NCI-H146 treated with DMSO at 0.1 percent for 48 hours (cell line): ENCODE results near the gene UBXN10.

Experiments used
- DNase-seq: peaks from one replicate; lab custom pipeline; 2025; ENCODE audit not compliant: unreplicated experiment; lab: John Stamatoyannopoulos, UW

UBXN10 gene

DNA sequence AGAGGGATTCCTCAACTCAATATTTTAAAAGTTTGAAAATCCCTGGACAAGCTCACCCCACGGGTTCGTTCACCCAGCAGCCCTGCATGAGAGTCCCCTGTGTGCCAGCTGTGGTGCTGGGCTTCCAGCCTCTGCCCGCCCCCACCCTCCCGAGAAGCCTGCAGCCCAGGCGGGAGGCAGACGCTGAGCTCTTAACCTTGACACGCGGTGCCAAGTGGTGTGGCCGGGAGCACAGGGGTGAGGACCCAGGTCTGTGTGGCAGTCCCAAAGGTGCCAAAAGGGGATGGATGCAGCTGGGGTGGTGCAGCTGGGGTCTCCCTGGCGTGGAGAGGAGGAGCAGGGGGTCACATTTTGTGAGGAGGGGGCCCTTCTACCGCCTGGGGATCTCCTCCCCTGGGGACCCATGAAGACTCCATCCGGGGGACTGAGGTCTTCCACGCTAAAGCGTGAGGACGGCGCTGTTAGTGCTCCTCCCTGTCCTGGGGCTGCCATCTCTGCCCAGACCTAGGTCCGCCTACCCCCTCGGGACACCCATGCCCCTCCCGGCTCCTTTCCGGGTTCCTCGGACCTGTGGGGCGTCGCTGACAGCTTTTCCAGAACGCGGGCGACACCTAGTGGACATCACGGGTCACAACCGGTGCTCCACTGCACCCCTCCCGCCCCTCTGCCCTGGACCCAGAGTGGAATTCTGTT, 33.8 kb upstream of the UBXN10 start:
- DNase-seq: no peak

DNA sequence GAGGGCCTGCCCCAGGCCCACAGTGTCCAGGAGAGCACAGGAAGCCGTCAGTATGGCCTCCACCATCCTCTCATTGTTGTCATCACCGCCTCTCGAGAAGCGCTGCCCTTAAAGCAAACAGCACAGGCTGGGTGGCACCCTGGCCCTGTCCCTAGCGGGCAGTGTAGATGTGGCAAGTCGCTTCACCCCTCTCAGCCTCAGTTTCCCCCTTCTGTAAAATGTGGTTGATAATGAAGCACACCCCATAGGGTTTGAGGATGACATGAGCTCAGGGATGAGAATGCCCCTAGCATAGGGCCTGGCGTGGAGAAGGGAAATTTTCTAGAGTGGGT, 33.3 kb upstream of the UBXN10 start:
- no peak for DNase-seq

DNA sequence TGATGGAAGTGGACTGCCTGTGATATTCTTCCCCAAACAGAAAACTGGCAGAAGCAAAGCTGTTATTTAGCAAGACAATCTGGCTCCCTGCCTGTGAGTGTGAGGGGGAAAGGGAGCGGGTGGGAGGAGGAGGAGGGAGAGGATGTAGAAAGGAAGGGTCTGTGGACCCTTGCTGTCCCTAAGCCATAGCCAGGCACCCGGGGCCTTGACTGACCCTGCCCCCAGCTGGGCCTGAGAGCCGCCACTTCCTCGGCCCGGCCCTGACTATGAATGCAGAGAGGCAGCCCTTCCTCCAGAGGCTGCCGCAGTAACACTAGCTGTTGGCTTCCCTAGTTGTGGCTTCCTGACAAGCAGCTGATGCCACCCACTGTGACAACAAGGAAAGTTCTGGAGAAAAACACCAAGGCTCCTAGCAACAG, 32.9 kb upstream of the UBXN10 start:
- DNase-seq: no peak

DNA sequence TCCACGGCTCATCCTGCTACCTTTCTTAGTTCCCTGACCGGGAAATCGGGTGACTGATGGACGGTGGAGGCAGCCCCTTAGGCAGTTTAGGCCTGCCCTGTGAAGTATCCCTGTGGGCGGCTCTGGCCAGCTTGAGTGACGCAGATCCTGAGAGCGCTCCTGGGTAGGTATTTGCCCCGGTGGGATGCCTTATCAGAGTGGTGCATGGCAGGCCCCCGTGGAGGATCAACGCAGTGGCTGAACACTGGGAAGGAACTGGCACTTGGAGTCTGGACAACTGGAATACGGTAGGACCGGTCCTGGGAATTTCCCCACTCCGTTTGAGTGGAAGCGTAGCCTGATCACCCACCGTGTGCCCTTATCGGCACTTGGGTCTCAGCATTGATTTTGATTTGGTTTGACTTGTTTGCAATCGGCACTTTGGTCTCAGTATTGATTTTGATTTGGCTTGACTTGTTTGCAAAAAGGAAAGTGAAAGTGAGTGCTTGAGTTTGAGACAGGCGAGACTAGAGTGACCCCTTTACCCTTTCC, 31.5 kb upstream of the UBXN10 start:
- no peak for DNase-seq

DNA sequence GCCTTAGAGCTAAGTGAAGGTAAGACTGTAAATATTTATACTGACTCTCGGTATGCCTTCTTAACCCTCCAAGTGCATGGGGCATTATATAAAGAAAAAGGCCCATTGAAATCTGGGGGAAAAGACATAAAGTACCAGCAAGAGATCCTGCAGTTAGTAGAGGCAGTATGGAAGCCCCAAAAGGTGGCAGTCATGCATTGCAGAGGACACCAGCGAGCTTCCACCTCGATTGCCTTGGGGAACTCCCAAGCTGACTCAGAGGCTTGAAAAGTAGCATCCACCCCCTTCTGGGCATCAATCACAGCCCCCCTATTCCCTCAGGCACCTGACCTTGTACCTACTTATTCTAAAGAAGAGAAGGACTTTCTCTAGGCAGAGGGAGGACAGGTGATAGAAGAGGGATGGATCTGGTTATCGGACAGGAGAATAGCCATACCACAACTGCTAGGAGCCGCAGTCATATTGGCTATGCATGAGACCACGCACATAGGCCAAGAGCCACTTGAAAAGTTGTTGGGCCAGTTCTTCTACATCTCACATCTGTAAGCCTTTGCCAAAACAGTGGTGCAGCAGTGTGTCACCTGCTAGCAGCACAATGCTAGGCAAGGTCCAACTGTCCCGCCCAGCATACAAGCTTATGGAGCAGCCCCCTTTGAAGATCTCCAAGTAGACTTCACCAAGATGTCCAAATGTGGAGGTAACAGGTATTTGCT, 27.4 kb upstream of the UBXN10 start:
- no peak for DNase-seq

DNA sequence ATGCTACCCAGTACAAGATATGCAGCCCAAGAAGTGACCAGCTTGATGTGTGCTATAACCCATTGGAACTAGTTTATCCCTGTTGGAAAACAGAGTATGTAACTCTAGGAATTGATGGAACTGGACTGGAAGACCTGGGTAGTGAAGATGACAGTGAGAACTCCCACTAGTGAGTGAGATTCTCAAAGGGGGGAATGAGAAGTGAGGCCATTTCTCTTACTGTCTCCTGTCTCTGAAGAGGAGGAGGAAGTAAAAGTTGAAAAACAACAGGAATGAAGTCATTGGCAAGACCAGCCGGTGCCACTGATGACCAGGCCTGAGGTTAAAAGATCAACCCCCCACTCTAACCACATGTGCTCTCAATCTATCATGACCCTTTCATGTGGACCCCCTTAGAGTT, 25.9 kb upstream of the UBXN10 start:
- no peak for DNase-seq

DNA sequence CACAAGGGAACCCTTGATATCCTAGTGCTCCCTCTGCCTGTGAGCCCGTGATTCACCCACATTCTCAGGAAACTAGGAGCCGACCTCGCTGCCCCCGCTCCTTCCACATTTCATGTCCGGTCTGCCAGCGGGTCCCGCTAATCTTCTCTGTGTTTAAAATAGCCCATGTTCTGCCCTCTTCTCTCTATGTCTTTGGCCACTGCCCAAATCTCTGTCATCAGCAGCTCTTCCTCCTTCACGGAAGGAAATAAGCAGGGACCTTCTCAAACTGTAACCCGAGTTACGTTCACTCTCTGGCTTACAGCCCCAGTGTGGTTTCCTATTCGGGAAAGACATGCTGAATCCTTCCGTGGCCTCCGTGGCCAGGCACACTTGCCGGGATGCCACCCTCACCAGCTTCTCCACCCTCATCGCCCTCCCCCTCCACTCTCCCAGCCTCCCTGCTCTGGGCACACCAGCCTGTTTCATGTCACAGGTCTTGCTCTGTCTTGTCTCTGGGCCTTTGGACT, 21.1 kb upstream of the UBXN10 start:
- no peak for DNase-seq

DNA sequence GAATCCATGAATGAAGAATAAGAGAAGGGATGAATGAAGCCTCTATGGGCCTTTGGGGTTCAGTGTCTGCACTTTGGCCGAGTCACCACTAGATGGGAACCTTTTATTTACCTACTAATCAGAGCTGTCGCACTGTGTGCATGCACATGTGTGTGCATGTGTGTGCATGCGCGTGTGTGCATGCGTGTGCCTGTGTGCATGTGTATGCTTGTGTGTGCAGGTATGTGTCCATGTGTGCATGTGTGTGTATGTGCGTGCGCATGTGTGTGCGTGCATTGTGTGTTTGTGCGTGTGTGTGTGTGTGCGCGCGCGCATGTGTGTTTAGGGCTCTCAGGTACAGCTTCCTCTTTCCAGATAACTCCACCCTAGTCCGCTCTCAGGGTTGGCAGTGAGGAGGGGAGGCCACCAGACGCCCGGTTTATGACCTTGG, 20.4 kb upstream of the UBXN10 start:
- DNase-seq: no peak

DNA sequence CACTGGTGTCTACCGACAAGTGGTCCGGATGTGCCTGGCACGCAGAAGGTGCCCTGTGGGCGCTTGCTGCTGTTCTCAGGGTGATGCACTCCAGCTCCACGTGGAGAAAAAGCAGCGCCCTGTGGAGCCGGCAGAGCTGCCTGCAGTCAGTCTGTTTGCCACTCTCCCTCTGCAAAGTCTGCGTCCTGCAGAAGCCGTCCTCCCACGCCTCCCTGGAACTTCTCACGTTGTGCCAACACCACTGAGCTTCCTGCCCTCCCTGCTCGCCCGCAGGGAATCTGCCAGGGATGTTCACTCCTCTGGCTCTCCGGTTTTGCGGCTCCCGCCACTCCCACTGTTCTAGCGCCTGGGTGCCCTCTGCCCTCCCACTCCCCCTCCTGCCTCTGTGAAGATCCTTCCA, 19.8 kb upstream of the UBXN10 start:
- no peak for DNase-seq

DNA sequence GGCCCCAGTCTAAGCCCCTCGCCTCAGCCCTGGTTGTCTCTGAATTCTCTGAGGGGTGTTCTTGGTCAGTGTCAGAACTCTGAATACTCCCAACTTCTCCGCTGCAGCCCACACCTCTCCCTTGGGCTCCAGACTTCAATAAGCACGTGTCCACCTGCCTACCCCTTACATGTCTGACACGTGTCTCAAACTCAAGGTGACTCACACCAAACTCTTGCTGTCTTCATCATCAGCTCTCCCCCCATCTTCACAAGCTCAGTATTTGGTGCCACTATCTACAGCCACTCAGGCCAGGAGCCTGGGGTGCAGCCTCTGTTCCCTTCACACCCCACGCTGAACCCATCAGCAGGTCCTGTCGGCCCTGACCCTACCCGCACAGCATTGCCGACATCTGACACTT, 18.8 kb upstream of the UBXN10 start:
- DNase-seq: no peak

DNA sequence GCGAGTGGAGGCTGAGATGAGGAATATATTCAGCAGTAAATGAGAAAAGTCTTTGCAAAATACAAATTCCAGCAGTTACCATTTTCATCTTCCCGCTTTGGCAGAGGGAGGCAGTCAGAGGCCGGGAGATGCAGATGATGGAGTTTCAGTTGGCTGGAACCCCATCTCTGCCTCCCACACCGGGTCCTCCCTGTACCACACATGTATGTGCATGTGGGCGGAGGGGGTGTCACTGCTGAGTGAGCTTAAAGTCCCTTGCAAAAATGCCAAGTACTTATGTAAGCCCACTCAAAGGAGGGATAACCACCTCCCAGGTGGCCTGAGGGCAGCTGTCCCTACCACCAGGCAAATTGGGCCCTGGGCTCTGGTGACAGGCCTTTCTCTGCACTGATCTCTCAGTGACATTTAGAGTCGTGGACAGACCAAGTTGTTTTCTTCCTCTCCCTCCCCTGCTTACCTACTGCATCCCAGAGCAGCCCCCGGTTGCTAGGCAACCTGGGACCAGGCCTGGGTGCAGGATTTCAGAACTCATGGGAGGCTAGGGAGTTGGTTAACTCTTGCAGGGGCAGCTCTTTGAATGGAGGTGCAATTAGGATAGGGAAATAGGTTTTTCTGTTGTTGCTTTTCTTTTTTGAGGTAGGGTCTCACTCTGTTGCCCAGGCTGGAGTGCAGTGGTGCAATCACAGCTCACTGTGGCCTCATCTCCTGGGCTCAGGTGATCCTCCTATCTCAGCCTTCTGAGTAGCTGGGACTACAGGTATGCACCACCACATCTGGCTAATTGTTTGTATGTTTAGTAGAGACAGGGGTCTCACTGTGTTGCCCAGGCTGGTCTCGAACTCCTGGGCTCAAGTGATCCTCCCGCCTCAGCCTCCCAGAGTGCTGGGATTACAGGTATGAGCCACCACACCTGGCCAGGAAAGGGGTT, 17.1 kb upstream of the UBXN10 start:
- DNase-seq: no peak

DNA sequence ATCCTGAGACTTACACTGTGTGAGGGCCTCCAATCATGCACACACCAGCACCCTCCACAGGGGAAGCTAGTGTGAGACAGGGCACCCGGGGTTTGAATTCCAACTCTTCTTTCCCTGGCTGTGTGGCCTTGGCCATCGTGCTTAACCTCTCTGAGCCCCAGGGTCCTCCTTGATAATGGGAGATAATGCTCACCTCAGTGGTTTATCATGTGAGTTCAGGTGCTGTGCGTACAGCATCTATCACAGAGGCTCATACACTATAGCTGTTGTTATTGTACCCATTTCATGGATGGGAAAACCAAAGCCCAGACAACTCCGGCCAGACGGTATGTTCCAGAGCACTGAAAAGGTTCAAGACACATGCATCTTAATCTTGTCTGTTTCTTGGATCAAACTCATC, 16.0 kb upstream of the UBXN10 start:
- DNase-seq: no peak

DNA sequence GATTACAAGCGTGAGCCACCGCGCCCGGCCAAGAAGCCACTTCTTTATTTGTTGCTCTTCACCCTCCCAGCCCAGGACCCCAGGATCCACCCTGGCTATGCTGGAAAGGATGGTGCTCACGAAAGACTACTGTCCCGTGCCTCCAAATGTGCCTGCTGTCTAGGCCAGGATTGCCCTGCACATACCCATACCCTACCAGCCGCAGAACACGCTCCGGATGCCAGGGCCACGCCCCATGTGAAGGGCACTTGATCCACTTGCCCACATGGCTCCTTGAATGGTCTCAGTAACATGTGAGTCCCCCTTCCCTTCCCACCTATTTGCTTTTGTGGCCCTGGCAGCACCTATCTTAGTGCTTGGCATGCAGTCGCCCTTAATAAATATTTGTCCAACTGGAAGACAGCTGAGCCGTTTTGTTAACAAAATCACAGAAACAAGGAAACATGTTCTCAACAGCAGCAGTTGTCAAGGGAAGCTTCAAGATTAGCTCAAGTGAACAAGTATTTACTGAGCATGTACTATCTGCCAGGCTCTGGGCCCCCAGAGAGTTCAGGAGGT, 13.8 kb upstream of the UBXN10 start:
- no peak for DNase-seq

DNA sequence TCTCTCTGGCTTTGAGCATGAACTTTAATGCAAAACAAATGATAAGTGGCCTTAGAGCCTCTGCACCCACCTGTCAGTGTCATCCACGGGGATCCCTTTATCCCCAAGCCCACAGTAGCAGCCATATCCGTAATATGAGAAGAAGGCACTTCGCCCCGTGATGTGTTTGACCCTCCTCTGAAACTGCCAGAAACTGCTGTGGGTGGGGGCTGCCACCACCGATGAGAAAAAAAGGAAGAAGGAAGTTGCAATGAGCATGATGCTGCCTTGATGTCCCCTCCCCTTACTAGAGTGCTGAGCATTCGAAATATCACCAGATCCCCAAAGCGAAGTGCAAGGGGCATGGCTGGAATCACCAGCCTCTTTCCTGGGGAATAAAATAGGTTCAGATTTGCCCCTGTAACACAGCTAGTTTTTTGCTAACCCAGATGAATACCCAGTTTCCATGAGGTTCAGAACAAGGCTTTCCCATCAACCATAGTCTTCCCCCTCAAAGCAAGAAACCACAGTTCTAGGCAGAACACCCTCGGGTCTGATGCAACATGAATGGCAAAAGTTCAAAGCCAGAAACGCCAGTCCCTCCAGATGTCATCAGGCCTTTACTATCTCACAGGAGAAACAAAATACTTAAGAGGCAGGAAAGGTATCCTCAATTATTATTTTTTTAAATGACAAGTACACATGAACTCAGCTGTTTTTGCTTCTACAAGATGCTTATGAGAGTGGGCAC, 10.8 kb upstream of the UBXN10 start:
- DNase-seq: no peak

DNA sequence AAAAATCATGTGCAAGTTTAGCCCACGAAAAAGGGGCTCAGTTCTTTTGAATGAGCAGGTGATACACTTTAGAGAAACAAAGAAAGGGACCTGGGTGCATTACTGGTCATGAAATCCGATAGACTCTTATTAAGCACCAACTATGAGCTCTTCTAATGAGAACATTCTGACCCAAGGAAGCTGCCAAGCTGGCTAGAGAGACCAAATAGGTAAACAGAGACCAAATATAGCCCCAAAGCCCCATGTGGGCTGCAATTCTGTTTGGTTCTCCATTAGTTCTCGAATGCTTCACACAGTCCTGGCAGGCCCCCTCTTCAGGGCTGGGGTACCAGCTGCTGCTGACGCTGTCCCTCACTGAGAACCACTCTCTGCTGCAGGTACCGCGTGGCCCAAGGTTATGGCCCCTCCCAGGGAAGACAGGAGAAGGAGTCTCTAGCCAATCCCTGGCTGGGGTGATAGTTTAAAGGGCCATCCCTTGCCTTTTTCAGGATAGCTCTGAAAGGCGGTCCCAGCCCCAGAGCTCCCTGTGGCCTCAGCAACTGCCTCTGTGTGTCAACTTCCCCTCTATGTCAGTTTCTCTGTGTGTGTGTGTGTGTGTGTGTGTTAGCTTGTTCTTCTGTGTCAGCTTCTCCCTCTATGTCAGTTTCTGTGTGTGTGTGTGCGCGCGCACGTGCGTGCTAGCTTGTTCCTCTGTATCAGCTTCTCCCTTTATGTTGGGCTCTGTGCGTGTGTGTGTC, 7.1 kb upstream of the UBXN10 start:
- no peak for DNase-seq

DNA sequence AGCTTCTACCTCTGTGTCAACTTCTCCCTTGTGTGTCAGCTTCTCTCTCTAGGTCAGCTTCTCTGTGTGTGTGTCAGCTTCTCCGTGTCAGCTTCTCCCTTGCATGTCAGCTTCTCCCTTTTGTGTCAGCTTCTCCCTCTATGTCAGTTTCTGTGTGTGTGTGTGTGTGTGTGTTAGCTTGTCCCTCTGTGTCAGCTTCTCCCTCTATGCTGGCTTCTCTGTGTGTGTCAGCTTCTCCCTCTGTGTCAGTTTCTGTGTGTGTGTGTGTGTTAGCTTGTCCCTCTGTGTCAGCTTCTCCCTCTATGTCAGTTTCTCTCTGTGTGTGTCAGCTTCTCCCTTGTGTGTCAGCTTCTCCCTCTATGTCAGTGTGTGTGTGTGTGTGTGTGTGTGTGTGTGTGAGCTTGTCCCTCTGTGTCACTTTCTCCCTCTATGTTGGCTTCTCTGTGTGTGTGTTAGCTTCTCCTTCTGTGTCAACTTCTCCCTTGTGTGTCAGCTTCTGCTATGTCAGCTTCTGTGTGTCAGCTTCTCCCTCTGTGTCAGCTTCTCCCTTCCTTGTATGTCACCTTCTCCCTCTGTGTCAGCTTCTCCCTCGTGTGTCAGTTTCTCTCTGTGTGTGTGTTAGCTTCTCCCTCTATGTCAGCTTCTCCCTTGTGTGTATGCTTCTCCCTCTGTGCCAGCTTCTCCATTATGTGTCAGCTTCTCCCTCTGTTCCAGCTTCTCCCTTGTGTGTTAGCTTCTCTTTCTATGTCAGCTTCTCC, 6.3 kb upstream of the UBXN10 start:
- DNase-seq: no peak

DNA sequence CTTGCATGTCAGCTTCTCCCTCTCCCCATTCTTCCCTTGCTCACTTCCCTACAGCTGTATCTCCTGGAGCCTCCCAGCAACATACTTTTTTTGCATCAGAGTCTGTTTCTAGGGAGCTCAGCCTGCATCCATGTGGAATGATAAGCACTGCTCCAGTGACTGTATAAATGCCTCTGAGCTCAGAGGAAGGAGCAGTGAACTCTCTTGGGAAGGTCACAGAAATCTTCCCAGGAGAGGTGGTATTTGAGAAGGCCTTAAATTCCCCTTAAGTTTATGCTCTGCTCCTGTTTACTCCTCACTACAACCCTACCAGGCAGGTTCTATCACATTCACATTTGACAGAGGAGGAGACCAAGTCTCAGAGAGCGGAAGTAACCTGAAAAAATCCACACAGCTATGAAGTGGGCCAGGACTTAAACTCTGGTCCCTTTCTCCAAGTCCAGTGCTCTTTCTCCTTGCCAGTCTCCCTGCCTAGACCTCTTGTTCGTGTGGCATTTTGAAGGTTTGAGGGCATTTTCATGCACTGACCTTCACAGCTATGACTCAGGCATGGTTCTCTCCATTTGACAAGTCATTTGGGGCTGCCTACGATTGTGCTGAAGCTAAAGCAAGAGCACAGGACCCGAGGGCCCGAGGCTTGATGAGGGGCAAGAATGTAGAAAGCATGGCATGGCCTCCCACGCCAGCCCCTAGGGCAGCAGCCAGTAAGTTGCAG, 5.6 kb upstream of the UBXN10 start:
- DNase-seq: no peak

DNA sequence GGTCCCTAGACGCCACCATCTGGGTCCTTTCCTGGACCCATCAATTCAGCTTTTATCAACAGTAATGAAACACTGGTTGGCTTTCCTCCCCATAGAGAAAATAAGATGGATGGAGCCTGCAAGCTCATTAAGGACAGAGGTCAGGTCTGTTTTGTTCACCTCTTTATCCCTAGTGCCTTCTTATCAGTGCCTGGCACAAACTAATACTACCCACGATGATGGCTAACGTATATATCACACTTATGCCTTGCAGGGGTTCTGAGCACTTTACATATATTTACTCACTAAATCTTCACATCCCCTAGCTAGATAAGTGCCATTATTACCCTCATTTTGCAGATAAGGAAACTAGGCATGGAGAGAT, 5.1 kb upstream of the UBXN10 start:
- DNase-seq: no peak

DNA sequence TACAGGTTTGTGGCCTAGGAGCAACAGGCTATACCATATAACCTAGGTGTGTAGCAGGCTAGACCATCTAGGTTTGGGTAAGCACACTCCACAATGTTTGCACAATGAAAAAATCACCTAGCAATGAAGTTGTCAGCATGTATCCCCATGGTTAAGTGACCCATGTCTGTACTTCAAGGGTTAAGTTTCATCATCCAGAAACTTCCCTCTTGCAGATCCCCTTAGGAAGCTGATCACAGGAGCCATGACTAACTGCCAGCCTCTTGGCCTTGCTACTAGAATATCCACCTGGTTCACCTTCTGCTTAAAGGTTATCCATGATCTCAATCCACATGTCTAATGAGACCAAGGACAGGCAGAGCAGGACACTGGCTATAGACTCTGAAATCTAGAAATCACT, 3.5 kb upstream of the UBXN10 start:
- no peak for DNase-seq
